Lower leg skin (tissue), 3 donors: Measurements from ENCODE around the gene PBOV1.

ENCODE experiments used
- POLR2A ChIP-seq, 2 donors: fragments of 450-650 bp; IDR thresholded peaks; one replicate each; pipeline ENCODE4 v1.6.1; 2016 to 2017; ENCODE audit warnings: antibody characterized with exemption in 2 of 2, mild to moderate bottlenecking in 1 of 2, moderate library complexity in 1 of 2
- TF ChIP-seq, protein P1 (sequence below), 3 donors: fragments of 450-650 bp; IDR thresholded peaks; one replicate each; pipeline ENCODE4 v1.5.1; 2016; ENCODE audit warnings: antibody characterized with exemption in 3 of 3, mild to moderate bottlenecking in 3 of 3, moderate library complexity in 2 of 3

DNA sequence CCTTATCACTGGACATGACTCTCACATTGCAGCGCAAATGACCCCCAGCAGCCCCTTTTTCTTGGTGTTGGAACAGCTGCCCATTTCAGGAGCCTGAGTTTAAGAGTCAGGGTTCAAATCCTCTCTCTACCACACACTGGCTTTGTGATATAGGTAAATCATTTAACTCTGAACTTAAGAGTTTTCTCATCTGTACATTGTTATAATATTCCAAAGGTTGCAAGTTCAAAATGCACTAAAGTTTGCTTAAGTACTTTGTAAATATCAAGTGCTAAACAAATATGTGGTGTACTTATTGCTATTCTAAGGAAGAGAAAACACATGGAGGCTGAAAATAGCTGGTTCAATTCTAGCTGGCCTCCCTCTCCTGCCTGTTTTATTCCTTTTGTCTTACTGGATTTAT, 39.3 kb upstream of the PBOV1 start:
- TF ChIP-seq, protein P1, sequence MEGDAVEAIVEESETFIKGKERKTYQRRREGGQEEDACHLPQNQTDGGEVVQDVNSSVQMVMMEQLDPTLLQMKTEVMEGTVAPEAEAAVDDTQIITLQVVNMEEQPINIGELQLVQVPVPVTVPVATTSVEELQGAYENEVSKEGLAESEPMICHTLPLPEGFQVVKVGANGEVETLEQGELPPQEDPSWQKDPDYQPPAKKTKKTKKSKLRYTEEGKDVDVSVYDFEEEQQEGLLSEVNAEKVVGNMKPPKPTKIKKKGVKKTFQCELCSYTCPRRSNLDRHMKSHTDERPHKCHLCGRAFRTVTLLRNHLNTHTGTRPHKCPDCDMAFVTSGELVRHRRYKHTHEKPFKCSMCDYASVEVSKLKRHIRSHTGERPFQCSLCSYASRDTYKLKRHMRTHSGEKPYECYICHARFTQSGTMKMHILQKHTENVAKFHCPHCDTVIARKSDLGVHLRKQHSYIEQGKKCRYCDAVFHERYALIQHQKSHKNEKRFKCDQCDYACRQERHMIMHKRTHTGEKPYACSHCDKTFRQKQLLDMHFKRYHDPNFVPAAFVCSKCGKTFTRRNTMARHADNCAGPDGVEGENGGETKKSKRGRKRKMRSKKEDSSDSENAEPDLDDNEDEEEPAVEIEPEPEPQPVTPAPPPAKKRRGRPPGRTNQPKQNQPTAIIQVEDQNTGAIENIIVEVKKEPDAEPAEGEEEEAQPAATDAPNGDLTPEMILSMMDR (IDR thresholded peaks at IDR 0.05): no peak
- TF ChIP-seq POLR2A (IDR thresholded peaks at IDR 0.05): no peak
